ENCODE measurements around the gene ZCCHC2. TPM values are rescaled to one million over a fixed set of nuclear protein-coding genes. Genes with fewer than 3 reads are reported as not detected.

The ZCCHC2 gene
- total RNA-seq, 1 donor from 2014 or later = 7.2 TPM

DNA sequence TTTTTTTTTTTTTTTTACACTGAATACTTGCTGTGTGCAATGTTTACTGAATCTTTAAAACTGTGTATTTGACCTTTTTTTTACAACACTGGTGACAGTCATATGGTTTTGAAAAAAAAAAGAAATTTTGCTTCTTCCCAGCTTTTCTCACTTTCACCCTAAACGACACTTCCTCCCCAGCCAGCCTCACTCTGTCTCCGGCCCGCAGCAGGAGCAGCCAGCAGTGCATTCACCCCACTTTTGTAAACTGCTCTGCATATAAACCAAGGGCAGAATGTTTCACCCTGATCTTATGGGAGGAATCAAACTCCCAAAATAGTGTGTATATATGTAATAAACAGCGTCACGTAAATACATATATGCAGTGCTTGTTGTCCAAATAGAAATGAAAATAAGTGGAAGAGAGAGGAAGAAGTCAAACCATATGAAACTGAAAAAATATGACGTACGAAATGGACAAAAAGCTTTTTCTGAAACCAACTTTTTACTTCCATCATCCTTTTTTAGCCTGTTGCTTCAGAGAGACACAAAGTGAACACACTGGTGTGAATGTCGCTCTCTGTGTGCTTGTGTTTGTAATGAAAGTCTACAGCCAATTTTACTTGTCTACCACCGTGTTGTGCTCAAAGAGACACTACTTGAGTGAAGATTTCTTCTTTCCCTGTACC lies 54.2 kb downstream of the ZCCHC2 start:
- DNase-seq (ENCODE audit: low spot score) = no peak

DNA sequence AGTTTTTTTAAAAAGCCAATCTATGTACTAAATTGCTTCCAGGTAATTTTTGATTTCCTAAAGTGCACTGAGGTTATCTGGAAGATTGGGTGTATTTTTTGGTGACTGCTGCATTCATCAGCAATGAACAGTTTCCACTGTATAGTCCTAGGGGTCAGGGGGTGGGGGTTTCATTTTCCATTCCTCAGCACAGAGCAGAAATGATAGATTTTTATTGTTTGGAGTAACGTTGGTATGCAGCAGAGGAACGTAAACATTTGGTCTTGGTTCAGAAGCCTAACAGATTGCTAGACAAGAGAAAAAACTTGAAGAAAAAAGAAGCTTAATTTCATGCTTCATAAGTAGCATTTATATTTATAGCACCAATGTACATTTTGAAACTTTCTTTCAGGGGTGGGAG lies 54.9 kb downstream of the ZCCHC2 start:
- no peak for DNase-seq (ENCODE audit: low spot score)

DNA sequence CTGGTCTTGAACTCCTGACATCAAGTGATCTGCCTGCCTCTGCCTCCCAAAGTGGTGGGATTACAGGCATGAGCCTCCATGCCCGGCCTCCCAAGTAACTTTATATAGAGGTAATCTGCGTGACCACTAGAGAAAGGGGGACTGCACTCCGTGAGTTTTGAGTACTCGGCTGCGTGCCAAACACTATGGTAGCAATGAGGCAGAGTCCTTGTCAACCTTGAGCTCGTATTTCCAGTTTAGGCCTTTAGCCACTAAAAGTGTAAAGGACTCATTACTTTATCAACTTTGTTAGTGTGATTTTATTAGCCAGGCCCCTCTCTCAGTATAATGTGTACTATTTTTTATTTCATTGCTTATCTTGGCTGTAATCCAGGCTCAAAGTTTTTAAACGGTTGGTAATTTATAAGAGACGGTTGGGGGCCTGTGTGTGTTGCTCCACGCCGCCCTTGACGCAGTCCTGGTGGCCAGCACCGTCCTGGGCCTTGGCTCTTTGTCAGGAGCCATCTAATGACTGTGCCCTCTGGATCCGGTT lies 56.2 kb downstream of the ZCCHC2 start:
- no peak for DNase-seq (ENCODE audit: low spot score)

DNA sequence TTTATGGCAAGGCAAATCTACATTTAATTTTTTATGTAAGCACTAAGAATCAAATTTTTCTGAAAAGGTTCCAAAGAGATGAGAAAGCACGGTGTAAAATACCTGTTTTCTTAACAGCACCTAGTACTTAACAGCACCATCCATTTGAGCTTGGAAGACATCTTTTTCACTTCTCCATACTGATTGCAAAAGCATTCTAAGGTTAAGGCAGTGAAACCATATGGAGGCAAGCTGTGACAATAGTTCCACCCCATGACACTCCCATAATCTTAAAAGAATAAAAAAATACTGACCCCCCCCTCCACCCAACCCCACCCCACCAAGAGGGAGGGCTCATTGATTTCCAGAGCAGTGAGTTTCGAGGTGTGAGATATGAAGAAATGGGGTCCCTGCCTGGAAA lies 60.6 kb downstream of the ZCCHC2 start:
- DNase-seq (ENCODE audit: low spot score) = no peak

DNA sequence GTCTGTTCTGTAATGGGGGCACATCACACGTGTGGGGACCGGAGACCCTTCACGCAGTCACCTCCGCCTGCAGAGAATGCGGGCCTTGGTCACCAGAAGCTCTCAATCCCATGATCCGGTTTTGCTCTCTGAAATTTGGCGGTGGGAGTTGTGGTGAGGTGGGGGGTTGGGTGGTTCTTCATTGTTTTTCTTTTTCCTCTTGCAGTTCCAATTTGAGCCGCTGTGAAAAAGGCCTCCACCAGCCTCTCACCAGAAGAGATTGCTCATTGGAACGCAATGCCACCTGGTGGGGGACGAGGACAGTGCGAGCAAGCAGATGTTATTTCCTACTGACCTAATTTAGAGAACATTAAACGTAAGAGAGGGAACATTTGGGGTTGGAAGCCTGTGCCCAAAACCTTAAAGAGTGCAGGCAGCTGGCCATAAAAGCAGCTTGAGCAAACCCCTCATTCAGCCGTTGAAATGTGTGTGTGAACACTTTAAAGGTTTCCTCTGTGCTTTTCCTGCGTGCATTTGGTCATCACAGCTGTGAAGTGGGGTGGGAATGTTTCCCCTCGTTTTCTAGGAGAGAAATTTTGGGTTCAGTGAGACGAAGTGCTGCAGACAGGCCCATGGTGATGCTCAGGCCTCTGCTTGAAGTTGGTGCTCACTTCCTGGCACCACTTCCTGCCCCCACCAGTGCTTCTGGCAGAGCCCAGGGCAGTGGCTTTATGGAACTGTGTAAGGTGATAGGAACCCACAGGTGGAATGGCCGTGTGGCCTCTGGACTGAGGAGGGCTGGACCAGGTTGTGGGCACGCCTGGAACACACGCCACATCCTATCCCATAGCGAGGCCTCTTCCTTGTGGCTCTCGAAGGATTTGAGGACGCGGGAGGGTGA lies 61.7 kb downstream of the ZCCHC2 start:
- peak; percentile 90 for DNase-seq (ENCODE audit: low spot score)

DNA sequence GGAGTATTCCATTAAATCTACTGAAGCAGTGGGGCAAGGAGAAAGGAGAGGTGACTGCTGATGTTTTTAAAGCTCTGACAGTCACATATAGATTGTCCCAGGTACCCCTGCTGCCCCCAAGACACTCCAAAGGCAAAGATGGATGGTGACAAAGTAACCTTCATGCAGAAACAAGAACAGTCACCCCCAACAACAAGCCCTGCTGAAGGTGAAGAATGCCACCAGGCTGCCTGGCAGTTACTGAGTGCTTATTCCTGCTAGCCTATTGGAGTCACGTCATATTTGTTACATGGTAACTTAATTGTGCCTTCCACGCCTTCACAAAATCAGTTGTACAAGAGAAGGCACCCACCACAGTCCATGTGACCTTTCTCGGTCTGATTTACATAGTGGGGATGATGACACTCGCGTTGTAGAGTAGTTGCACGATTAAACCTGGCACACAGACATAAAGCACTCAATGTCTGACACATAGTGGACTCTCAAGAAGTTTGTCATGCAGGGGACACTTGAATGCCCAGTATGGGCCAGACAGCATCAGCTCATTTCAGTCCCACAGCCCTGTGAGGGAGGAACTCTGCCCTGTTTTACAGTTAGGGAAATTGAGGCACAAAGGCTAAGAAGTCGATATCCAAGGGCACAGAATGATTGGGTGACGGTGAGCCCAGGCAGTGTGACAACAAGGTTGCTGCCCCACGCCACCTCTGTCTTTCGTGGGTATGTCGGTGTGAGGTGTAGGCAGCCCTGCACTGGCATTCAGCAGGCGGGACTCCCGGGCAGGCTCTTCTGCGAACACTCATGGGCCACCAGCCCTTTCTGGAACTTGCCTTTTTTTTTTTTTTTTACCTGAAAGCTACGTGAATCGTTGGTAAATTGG lies 62.7 kb downstream of the ZCCHC2 start:
- DNase-seq (ENCODE audit: low spot score) = no peak

DNA sequence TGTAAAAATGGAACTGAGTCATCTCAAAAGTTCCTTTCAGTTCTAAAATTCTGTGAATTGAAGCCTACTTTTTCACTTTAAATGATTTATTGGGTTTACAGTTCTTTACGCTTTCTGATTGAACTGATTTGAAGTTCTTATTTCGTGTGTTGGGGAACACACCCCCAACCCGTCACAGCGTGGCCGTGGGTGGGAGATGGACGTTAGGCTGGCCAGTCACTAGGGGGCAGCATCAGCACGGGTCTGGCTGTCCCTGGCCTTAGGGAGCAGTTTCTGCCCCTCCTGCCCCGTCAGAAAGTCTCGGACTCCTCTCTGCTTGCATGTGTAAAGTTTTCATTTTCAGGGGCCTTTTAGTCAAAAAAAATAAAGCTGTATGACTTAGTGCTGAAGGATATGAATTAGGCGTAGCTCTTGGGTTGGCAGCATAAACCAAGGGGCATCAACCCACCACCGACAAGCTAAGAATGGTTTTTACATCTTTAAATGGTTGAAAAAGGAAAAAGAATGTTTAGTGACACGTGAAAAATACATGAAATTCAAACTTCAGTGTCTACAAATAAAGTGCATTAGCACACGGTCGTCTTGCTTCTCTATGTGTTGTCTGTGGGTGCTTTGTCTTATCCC lies 63.4 kb downstream of the ZCCHC2 start:
- peak; percentile 64 for DNase-seq (ENCODE audit: low spot score)

DNA sequence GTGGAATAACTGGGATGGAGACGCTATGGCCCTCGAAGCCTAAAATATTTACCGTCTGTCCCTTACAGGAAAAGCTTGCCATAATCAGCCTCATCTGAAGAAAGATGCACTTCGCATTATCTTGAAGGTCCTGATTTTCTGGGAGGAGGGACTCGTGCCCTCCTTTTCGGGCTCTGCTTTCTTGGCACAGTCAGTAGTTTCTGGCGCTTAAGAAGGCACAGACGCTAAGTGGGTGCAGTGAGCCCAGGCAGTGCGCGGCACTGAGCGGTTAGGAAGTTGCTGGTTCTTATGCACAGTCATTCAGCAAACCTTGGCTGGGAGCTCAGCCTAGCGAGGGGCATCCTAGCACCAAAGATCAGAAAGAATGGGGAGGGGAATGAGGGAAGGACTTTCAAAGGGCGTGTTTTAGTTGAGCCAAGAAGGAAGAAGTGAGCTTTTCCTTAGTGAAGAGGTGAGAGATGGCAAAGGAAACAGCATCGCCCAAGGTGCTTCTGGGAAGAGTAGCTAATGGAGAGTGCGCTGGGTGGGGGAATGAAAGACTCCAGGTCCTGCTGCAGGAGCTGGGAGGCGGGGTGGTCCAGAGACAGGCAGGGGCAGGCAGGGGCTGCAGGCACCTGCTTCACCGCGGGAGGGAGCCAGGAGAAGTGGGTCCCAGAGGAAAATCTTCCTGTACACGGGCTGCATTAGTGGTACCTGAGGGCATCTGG lies 64.1 kb downstream of the ZCCHC2 start:
- no peak for DNase-seq (ENCODE audit: low spot score)

DNA sequence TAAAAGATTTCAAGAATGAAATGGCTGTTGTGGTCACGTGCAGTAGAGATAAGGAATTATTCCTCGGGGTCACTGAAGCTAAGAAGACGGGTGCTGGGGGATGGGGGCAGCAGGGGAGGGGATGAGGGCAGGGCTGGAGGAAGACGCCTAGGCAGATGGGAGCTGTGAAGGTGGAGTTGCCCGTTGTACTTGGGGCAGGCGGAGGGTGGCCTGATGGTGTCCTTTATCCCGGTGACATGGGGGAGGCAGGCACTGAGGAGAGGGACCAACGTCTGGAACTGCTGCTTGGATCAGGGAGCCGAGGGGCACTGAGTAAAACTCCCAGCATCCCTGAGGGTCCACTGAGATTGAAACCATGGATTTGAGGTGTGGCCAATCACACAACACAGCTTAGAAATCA lies 64.9 kb downstream of the ZCCHC2 start:
- DNase-seq (ENCODE audit: low spot score) = no peak

DNA sequence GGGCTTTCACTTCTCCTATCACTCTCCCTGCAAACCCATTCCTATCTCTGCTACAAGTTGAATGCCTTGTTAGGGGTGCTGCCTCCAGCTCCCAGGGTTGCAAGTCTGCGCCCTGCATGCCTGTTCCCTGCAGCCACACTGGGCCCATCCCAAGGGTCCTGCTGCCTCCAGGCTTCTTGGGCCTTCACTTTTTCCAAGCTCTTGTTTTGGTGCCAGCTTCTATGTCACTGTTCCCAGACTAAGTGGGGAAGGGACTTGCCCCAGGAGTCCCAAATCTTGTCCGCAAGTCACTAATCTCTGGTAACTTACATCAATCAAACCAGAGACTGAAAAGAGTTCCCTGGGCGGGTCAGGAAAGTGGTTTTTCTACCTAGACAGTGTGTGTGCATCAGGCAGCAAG lies 65.4 kb downstream of the ZCCHC2 start:
- DNase-seq (ENCODE audit: low spot score) = no peak

DNA sequence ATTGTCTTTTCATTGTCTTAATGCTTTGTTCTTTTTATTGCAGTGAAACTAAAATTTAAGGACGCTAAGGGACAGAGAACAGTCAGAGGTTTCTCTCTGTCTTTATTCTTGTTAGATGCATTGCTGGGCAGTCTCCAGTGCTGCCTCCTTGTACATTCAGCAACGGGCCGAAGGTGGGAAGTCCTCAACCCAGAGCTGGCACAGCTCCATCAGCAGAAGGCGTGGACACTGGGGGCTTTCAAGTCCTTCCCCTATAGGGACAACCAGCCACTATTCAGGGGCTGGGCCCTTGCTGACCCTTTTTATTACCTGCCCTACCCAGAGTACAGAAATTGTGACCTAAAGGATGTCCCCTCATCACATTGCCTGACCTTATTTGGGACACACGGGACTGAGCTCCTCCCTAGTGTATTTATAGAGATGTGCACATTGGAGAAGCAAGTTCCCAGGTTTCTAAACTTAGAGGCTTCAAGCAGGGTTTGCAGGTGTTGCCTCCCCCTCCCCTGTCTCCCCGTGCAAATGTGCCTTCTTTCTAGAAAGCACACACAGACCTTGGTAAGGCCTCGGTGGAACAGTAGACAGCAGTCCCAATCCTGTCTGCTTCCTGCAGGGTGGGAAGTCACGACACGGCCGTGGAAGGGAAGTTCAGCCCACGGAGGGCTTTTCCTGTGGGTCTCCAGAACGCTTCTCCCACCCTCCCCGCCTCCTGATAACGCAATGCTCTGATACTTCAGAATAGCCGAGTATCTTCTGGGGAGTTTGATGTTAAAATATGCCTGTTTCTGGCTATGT lies 68.2 kb downstream of the ZCCHC2 start:
- DNase-seq (ENCODE audit: low spot score) = no peak

DNA sequence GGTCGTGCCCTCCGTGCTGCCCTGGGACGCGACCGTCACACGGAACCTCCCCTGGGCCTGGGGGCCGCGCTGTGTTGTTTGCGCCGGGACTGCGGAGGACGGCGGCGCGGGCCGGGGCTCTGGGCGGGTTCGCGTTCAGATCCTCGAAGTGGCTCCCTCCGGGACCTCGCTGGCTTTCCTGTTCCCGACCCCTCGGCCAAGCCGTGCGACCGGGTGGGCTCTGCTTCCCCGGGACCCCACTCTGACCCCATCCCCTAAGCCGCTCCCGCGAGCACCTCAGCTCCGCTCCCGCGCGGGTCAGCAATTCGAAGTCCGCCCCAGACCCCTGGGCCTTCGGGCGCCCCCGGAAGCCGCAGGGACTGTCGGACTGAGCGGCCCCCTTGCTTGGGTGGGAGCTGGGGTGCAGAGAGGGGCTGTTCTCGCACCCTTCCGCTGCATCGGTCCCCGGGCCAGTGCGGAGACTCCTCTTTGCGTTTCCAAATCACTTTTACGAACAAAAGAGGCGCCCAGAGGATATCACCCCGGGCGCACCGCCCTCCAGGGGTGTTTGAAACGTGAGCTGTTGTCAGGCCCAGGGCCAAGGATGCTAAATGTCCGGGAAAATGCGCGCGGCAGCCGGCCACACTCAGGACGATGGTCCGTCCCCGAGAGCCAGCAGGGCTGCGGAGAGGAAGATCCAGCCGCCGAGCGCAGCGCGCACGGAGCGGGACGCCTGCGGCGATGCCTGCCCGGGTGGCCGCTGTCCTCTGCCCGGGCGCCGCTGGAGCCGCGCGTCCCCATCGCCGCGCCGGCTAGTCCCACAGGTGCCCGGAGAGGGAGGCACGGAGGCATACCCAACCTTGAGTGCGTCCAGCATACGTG lies 73.5 kb downstream of the ZCCHC2 start:
- DNase-seq (ENCODE audit: low spot score) = no peak

DNA sequence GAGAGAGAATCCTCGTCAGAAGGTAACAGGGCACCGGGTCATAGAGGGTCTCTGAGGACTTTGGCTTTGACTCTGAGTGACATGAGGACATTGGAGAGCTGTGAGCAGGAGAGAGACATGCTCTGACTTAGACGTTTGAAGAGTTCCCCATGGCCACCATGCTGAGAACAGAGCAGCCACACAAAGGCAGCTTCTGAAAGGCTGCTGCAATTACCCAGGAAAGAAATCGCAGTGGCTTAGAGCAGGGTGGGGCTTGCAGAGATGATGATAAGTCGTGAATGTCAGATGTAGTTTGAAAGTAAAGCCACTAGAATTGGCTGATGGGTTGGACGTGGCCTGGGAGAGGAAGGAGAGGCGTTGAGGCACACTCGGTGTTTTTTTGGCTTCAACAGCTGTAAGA lies 79.0 kb downstream of the ZCCHC2 start:
- no peak for DNase-seq (ENCODE audit: low spot score)

DNA sequence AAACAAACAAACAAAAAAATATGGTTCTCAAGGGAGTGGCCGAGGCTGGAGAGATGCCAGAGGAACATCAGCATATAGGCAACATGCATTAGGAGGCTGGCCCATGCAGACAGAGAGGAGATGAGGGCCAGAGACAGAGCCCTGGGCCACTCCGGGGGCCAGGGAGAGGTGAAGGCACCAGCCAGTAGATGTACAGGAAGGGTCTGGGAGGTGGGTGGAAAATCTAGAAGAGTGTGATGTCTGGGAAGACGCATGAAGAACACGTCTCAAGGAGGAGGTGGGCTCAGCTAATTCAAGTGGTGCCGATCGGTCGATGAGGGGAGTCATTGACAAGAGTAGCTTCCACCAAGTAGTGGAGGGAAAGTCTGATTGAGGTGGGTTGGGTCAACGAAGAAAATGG lies 79.9 kb downstream of the ZCCHC2 start:
- no peak for DNase-seq (ENCODE audit: low spot score)

DNA sequence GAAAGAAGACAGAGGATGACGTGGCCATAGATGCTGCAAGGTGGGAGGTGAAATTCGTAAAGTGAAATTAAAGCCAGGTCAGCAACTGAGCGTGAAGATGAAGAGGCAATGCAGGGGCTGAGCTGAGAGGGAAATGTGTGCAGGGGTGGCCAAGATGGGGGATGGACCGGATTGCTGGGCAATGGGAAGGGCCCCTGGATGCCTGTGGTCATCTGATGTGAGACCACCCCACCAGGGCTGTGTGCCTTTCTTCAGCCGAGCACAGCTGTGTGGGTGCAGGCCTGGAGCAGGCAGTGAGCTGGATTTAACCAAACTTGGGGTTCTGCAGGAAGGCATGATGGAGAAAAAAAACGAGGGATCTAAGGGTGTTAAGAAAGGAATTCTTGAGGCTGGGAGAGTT lies 80.4 kb downstream of the ZCCHC2 start:
- DNase-seq (ENCODE audit: low spot score) = no peak

DNA sequence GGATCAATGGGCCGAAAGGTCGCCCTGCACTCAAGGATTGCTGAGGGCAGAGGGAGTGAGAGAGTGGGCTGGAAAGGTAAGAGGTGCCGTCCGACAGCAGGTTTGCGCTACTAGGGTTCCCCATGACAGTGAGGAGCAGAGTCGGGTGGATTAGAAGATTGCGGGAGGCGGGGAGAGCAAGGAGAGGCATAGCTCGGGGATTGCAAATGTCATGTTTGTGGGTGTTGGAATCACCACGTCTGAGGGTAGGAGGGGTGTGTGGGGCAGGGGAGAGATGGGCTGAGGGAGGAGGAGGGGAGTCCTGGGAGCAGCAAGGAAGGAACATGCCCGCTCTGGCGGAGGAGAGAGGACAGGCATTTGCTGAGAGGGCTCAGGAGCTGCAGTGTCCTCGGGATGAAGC lies 81.2 kb downstream of the ZCCHC2 start:
- no peak for DNase-seq (ENCODE audit: low spot score)

DNA sequence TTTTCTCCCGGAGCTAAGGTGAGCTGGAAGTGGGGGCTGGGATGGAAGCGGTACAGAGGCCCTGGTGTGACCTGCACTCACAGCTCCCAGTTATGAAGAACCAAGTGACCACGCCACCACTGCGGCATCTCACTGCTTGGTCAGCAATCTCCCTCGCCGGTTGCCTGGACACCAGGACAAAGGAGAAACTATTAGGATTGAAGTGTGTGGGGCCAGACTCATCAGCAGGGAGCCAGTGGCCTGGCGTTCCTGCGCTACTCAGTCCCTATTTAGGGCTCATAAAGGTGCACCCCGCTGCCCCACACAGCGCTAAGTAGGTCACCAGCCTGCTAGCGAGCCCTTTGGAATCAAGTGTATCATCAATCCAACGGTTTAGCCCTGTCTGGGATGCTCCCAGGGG lies 82.9 kb downstream of the ZCCHC2 start:
- DNase-seq (ENCODE audit: low spot score) = no peak

DNA sequence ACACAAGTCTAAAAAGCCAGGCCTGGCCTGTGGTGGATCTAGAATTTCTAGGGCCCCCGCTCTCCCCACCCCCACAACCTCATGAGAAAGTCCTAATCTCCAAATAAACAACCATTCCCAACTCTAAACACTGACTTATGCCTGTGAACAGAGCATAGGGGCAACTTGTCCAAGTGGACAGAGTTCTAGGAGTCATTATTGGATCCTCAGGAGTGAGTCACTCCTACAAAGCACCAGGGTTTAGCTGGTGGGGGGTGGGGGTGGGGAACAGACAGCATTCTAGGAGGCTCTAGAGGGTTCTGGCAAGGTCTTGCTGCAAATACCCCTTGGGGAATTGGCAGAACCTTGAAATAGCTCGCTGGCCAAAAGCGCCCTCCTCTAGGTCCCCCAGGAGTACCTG lies 83.3 kb downstream of the ZCCHC2 start:
- DNase-seq (ENCODE audit: low spot score) = no peak

DNA sequence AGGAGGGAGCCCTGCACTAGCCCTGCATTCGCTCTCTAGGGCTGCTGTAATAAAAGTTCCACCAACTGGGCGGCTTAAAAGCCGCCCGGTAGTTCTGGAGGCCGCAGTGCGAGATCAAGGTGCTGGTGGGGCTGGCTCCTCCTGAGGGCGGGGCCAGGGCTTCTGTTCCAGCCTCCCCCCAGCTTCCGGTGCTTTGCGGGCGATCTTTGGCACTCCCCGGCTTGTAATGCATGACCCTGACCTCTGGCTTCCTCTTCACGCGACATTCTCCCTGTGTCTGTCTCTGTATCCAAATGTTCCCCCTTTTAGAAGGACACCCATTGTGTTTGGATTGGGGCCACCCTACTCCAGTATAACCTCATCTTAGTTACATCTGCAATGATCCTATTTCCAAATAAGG lies 84.5 kb downstream of the ZCCHC2 start:
- no peak for DNase-seq (ENCODE audit: low spot score)

All from umbilical cord (tissue), 2 donors.